Kidney (tissue), 14 donors: ENCODE measurements around the gene SPHKAP. TPM values are rescaled to one million over a fixed set of nuclear protein-coding genes. Genes with fewer than 3 reads are reported as not detected.
"Not testable (repeated sequence)": the region's sequence is repeated elsewhere in the genome, so short reads cannot be mapped to it uniquely, and the experiment has no call there.

ENCODE experiments used
- DNase-seq, 5 donors: peaks; one replicate each; pipeline ENCODE4 v3.0.0-alpha.2; 2013 to 2020
- FAIRE-seq: peaks from 2 replicates; lab custom pipeline; 2012; peaks lifted over from hg19 to GRCh38; lab: Jason Lieb, UNC
- H3K27ac ChIP-seq, 2 donors: one replicate each; pipeline ENCODE4 v1.7.0; 2013; ENCODE audit warnings: low read depth in 2 of 2, low read length in 2 of 2, inconsistent platforms in 1 of 2
- H3K27me3 ChIP-seq: one replicate; pipeline ENCODE4 v1.7.1; 2013; ENCODE audit warnings: low read length, inconsistent platforms; ENCODE audit not compliant: control insufficient read depth, insufficient read depth
- H3K36me3 ChIP-seq, 3 donors: one replicate each; pipeline versions ENCODE4 v1.7.0 to v1.7.1; 2013; ENCODE audit warnings: low read length in 3 of 3, control low read depth in 1 of 3, inconsistent platforms in 1 of 3; ENCODE audit not compliant: insufficient read depth in 3 of 3, control insufficient read depth in 2 of 3
- H3K4me1 ChIP-seq, 3 donors: one replicate each; pipeline versions ENCODE4 v1.7.0 to v1.7.1; 2013; ENCODE audit warnings: low read length in 3 of 3, inconsistent platforms in 1 of 3, low read depth in 1 of 3; ENCODE audit not compliant: control insufficient read depth in 2 of 3, insufficient read depth in 2 of 3
- H3K4me3 ChIP-seq, 3 donors: one replicate each; pipeline versions ENCODE4 v1.7.0 to v1.8.1; 2013; ENCODE audit warnings: low read length in 3 of 3, control low read depth in 1 of 3, inconsistent platforms in 1 of 3
- H3K9ac ChIP-seq, 3 donors: one replicate each; pipeline versions ENCODE4 v1.7.0 to v1.7.1; 2013; ENCODE audit warnings: low read length in 3 of 3, control low read depth in 1 of 3, inconsistent platforms in 1 of 3
- H3K9me3 ChIP-seq, 3 donors: one replicate each; pipeline versions ENCODE4 v1.7.0 to v1.7.1; 2013; ENCODE audit warnings: low read length in 3 of 3, control low read depth in 1 of 3, inconsistent platforms in 1 of 3; ENCODE audit not compliant: control insufficient read depth in 2 of 3, insufficient read depth in 1 of 3
- CTCF ChIP-seq: IDR thresholded peaks from 3 replicates; pipeline ENCODE4 v1.5.1; 2012; ENCODE audit warnings: mild to moderate bottlenecking, moderate library complexity, borderline replicate concordance; ENCODE audit not compliant: insufficient read depth; ENCODE audit errors: extremely low read depth
- intact Hi-C: fragments of 100-400 bp; cut with DNase I; formaldehyde crosslinking; loops from one replicate; pipeline ENCODE4 v1.11.1; 2022
- polyA plus RNA-seq: library from polyadenylated mRNA; stranded (reverse); fragments of 350-450 nt; fragmentation: Illumina TruSeq; extraction: RNeasy Lipid Tissue Mini Kit (QIAGEN cat#74804); gene quantifications from one replicate; pipeline ENCODE4 v1.2.3, GENCODE V29; 2014; ENCODE audit warnings: low read depth, low replicate concordance; ENCODE audit not compliant: insufficient read depth
- total RNA-seq: library from RNA; stranded (reverse); fragmentation: NEBNext Ultra II Directional; extraction: Animal tissue kit (Norgen Biotek cat#: 25700); gene quantifications from one replicate; pipeline ENCODE4 v1.2.1, GENCODE V29; 2021
- donor health status: control.
- donor health status: control.
- donor health status: control.
- donor health status: control.
- donor health status: control.
- donor health status: DM: yes; HTN: yes; CAD: no.
- donor health status: Normal renal cell carcinoma (clear cell type).

The SPHKAP gene
- total and polyA plus RNA-seq, 2 donors from 2014 or later: 0.03 TPM; not detected in 1

DNA sequence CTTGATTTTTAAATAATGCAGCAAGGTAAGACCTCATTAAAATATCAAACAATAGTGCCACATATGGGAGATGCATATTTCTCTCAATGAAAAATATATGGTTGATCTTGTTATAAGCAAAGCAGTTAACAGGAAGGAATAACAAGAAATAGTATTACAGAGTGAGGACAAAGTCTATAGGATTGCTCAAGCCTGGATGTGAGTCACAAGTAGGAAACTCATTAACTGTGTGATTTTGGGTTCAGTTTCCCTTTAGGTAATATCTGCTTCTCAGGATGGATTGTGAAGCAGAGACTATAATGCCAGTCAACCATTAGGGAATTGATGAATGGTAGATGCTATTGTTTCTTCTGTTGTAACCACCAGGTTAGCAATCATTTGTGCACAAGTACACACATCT lies 42.9 kb upstream of the SPHKAP start:
- Histone ChIP-seq H3K27ac (no peak overlapping the region), H3K27me3 (no peaks in the 10 kb centered on the region), H3K4me3 (no peak overlapping the region), H3K36me3 (no peaks in the 10 kb centered on the region), H3K9me3 (no peaks in the 10 kb centered on the region), H3K9ac (no peak overlapping the region), H3K4me1 (no peaks in the 10 kb centered on the region)
- intact Hi-C loops: no loop called here
- FAIRE-seq (no peak), DNase-seq (no peak)
- TF ChIP-seq CTCF: no peak

GRCh38 chr2:228218593-228218992 lies 37.1 kb upstream of the SPHKAP start:
- H3K36me3 ChIP-seq, DNase-seq, H3K9ac ChIP-seq, H3K27me3 ChIP-seq, intact Hi-C loops, H3K9me3 ChIP-seq, H3K27ac ChIP-seq, H3K4me1 ChIP-seq, H3K4me3 ChIP-seq, FAIRE-seq: not testable (repeated sequence)

DNA sequence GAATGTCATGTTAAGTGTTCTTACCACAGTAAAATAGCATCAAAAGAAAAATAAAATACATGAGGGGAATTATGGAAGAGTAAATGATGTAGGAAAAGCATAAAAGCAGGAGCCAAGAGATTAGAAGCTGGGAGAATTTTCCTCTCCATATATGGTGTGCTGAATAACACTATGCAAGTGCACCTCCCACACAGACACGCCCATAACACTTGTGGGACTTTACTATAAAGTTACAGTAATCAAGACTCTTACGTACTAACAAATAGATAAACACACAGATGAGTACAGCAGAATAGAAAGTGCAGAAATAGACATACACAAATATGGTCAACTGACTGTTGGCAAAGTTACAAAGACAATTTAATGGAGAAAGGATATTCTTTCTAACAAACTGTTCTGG lies 16.0 kb upstream of the SPHKAP start:
- no peak overlapping the region for H3K9ac ChIP-seq
- no peak overlapping the region for H3K4me3 ChIP-seq
- intact Hi-C loops: no loop called here
- no peak overlapping the region for H3K27ac ChIP-seq
- H3K9me3 ChIP-seq: no peaks in the 10 kb centered on the region
- DNase-seq (no peak), FAIRE-seq (no peak)
- no peaks in the 10 kb centered on the region for H3K27me3 ChIP-seq
- TF ChIP-seq CTCF: no peak
- no peaks in the 10 kb centered on the region for H3K4me1 ChIP-seq
- no peaks in the 10 kb centered on the region for H3K36me3 ChIP-seq

GRCh38 chr2:228180181-228181097 lies 1.0 kb downstream of the SPHKAP start:
- no peak for TF ChIP-seq CTCF
- DNase-seq (peak; percentile 19 to 46 (median 37)), FAIRE-seq (no peak)
- no peaks in the 10 kb centered on the region for H3K4me1 ChIP-seq
- H3K9me3 ChIP-seq: peaks cover 0 to 3% (median 0%) of the 10 kb centered on the region in 3 donors
- no peak overlapping the region for H3K4me3 ChIP-seq
- intact Hi-C loops: no loop called here
- no peaks in the 10 kb centered on the region for H3K36me3 ChIP-seq
- H3K27me3 ChIP-seq: peaks cover 2% of the 10 kb centered on the region
- H3K9ac ChIP-seq: no peak overlapping the region
- no peak overlapping the region for H3K27ac ChIP-seq
